H9 (cell line): ENCODE data around the gene TP53. TPM values are rescaled to one million over a fixed set of nuclear protein-coding genes. Genes with fewer than 3 reads are reported as not detected.

Source experiments
- DNase-seq: peaks from one replicate; pipeline ENCODE4 v3.0.0-alpha.2; 2017
- H2AFZ ChIP-seq: one replicate; pipeline ENCODE4 v1.6.1; 2013; ENCODE audit warnings: mild to moderate bottlenecking, low read length, control low read depth, moderate library complexity
- H2AK5ac ChIP-seq: 2 replicates; pipeline ENCODE4 v1.6.1; 2013; ENCODE audit warnings: low read length, control low read depth, mixed read lengths; ENCODE audit not compliant: insufficient read length
- H2BK120ac ChIP-seq: one replicate; pipeline ENCODE4 v1.6.1; 2013; ENCODE audit warnings: low read depth, mild to moderate bottlenecking, low read length, control low read depth, inconsistent platforms; ENCODE audit not compliant: poor library complexity, severe bottlenecking
- H2BK12ac ChIP-seq: 2 replicates; pipeline ENCODE4 v1.6.1; 2013; ENCODE audit warnings: low read length, control low read depth, mixed read lengths, low read depth; ENCODE audit not compliant: insufficient read length
- H2BK15ac ChIP-seq: 2 replicates; pipeline ENCODE4 v1.6.1; 2013; ENCODE audit warnings: low read depth, low read length, control low read depth
- H2BK20ac ChIP-seq: one replicate; pipeline ENCODE4 v1.6.1; 2013; ENCODE audit warnings: low read depth, mild to moderate bottlenecking, low read length, control low read depth, inconsistent platforms; ENCODE audit not compliant: poor library complexity, severe bottlenecking
- H2BK5ac ChIP-seq: 2 replicates; pipeline ENCODE4 v1.6.1; 2013; ENCODE audit warnings: low read length, control low read depth, mixed read lengths; ENCODE audit not compliant: insufficient read length
- H3K14ac ChIP-seq: 2 replicates; pipeline ENCODE4 v1.6.1; 2013; ENCODE audit warnings: low read length, control low read depth; ENCODE audit not compliant: insufficient read depth
- H3K18ac ChIP-seq: 2 replicates; pipeline ENCODE4 v1.6.1; 2013; ENCODE audit warnings: low read depth, mild to moderate bottlenecking, mixed read lengths, low read length, control low read depth; ENCODE audit not compliant: insufficient read length
- H3K23ac ChIP-seq: 2 replicates; pipeline ENCODE4 v1.6.1; 2013; ENCODE audit warnings: low read length, control low read depth, mixed read lengths, low read depth; ENCODE audit not compliant: insufficient read length
- H3K23me2 ChIP-seq: 2 replicates; pipeline ENCODE4 v1.6.1; 2013; ENCODE audit warnings: low read depth, mild to moderate bottlenecking, mixed read lengths, low read length, control low read depth; ENCODE audit not compliant: insufficient read length, poor library complexity, severe bottlenecking
- H3K27ac ChIP-seq: 2 replicates; pipeline ENCODE4 v1.5.1; 2013; ENCODE audit warnings: low read length, control low read depth, mixed read lengths, low read depth; ENCODE audit not compliant: insufficient read length
- H3K27me3 ChIP-seq: 2 replicates; pipeline ENCODE4 v1.6.1; 2013; ENCODE audit warnings: low read length, control low read depth, inconsistent platforms; ENCODE audit not compliant: insufficient read depth
- H3K4ac ChIP-seq: 2 replicates; pipeline ENCODE4 v1.6.1; 2013; ENCODE audit warnings: low read depth, mild to moderate bottlenecking, control low read depth, inconsistent platforms, low read length, moderate library complexity
- H3K4me1 ChIP-seq: 2 replicates; pipeline ENCODE4 v1.6.1; 2013; ENCODE audit warnings: low read length, control low read depth, inconsistent platforms; ENCODE audit not compliant: insufficient read depth
- H3K4me2 ChIP-seq: 2 replicates; pipeline ENCODE4 v1.6.1; 2013; ENCODE audit warnings: low read length, control low read depth, mixed read lengths; ENCODE audit not compliant: insufficient read length, insufficient read depth
- H3K56ac ChIP-seq: 2 replicates; pipeline ENCODE4 v1.6.1; 2013; ENCODE audit warnings: low read depth, mild to moderate bottlenecking, mixed read lengths, low read length, control low read depth; ENCODE audit not compliant: insufficient read length
- H3K79me1 ChIP-seq: 2 replicates; pipeline ENCODE4 v1.6.1; 2013; ENCODE audit warnings: low read depth, mild to moderate bottlenecking, moderate library complexity, low read length, control low read depth, inconsistent platforms; ENCODE audit not compliant: insufficient read depth, poor library complexity, severe bottlenecking
- H3K79me2 ChIP-seq: 2 replicates; pipeline ENCODE4 v1.6.1; 2013; ENCODE audit warnings: low read length, control low read depth, inconsistent platforms; ENCODE audit not compliant: insufficient read depth
- H3K9ac ChIP-seq: 2 replicates; pipeline ENCODE4 v1.6.1; 2013; ENCODE audit warnings: low read length, control low read depth, mixed read lengths; ENCODE audit not compliant: insufficient read length; ENCODE audit errors: extremely low read depth
- H3K9me3 ChIP-seq: one replicate; pipeline ENCODE4 v1.6.1; 2013; ENCODE audit warnings: low read depth, low read length, inconsistent platforms; ENCODE audit not compliant: control insufficient read depth
- H3T11ph ChIP-seq: one replicate; pipeline ENCODE4 v1.6.1; 2013; ENCODE audit warnings: mild to moderate bottlenecking, low read length, control low read depth, inconsistent platforms
- H4K20me1 ChIP-seq: one replicate; pipeline ENCODE4 v1.6.1; 2013; ENCODE audit not compliant: control insufficient read depth, insufficient read length, insufficient read depth
- H4K5ac ChIP-seq: 2 replicates; pipeline ENCODE4 v1.6.1; 2013; ENCODE audit warnings: low read depth, mild to moderate bottlenecking, mixed read lengths, low read length, control low read depth; ENCODE audit not compliant: insufficient read length
- H4K8ac ChIP-seq: replicated peaks from 2 replicates; pipeline ENCODE4 v1.6.1; 2013; ENCODE audit warnings: low read length, control low read depth, mixed read lengths, low read depth; ENCODE audit not compliant: insufficient read length
- H4K91ac ChIP-seq: 2 replicates; pipeline ENCODE4 v1.6.1; 2013; ENCODE audit warnings: low read depth, mild to moderate bottlenecking, moderate library complexity, mixed read lengths, low read length, control low read depth; ENCODE audit not compliant: insufficient read length
- H3K27ac Mint-ChIP-seq, 3 experiments: 2 replicates in 2 of 3; 3 replicates in 1 of 3; pipeline ENCODE4 v1.8.0; 2020 to 2021; ENCODE audit warnings: mixed read lengths in 3 of 3, mild to moderate bottlenecking in 1 of 3, moderate library complexity in 1 of 3
- H3K27me3 Mint-ChIP-seq: 2 replicates; pipeline ENCODE4 v1.8.0; 2021; ENCODE audit warnings: low read depth, mild to moderate bottlenecking, moderate library complexity, mixed read lengths
- H3K36me3 Mint-ChIP-seq, 3 experiments: 2 replicates in 2 of 3; 3 replicates in 1 of 3; pipeline ENCODE4 v1.8.0; 2020 to 2021; ENCODE audit warnings: low read depth in 3 of 3, mixed read lengths in 3 of 3; ENCODE audit not compliant: insufficient read depth in 1 of 3
- H3K4me1 Mint-ChIP-seq, 2 experiments: 2 replicates each; pipeline ENCODE4 v1.8.0; 2020; ENCODE audit warnings: mixed read lengths in 2 of 2
- H3K4me3 Mint-ChIP-seq, 2 experiments: 2 replicates in 1 of 2; 3 replicates in 1 of 2; pipeline ENCODE4 v1.8.0; 2020 to 2021; ENCODE audit warnings: mild to moderate bottlenecking in 2 of 2, mixed read lengths in 2 of 2, moderate library complexity in 1 of 2
- H3K9me3 Mint-ChIP-seq, 2 experiments: 2 replicates in 1 of 2; 3 replicates in 1 of 2; pipeline ENCODE4 v1.8.0; 2020; ENCODE audit warnings: mild to moderate bottlenecking in 2 of 2, mixed read lengths in 2 of 2, moderate library complexity in 1 of 2
- CTCF ChIP-seq: fragments of 200-600 bp; sonication (generic); conservative IDR thresholded peaks from 3 replicates; pipeline ENCODE4 v1.8.0; 2021; ENCODE audit warnings: antibody characterized with exemption, mild to moderate bottlenecking
- WGBS: extraction: QIAGEN DNeasy Blood & Tissue Kit; methylation state at CpG from one replicate; pipeline ENCODE4 v1.1.7; 2013; ENCODE audit warnings: missing lambda C conversion rate, low lambda C conversion rate, mixed read lengths; ENCODE audit not compliant: insufficient read length; ENCODE audit errors: extremely low coverage; 5-methylcytosine and 5-hydroxymethylcytosine counted together
- total RNA-seq: library from RNA; stranded (reverse); gene quantifications from 2 replicates; pipeline ENCODE4 v1.2.1, GENCODE V29; 2021

The TP53 gene
- total RNA-seq, 1 experiment from 2014 or later = 163 TPM

GRCh38 chr17:7687908-7688807 lies 868 bp upstream of the TP53 start, which contains the start of gene WRAP53:
TSS of gene WRAP53 (plus strand) at chr17:7688477. CDS start at chr17:7688649, 172 bp downstream.
- Mint-ChIP-seq H3K4me1 (peaks cover 25 to 26% of the 10 kb centered on the region in 2 experiments), H3K9me3 (no peaks in the 10 kb centered on the region; a peak in 1 of 5 replicates), H3K36me3 (peaks cover 20 to 43% (median 35%) of the 10 kb centered on the region in 3 experiments), H3K27ac (peak within 1 kb of the TSS; percentile 100), H3K4me3 (peak within 1 kb of the TSS; percentile 94 to 97), H3K27me3 (no peaks in the 10 kb centered on the region)
- Histone ChIP-seq H3K79me2 (peaks cover 25% of the 10 kb centered on the region), H3K4me1 (no peaks in the 10 kb centered on the region; the same call in 1 of the 2 replicates), H4K91ac (no peak within 1 kb of the TSS), H3K9ac (peak within 1 kb of the TSS; percentile 98), H3K27ac (peak within 1 kb of the TSS; percentile 90), H3K23ac (no peak within 1 kb of the TSS), H4K8ac (peak within 1 kb of the TSS; percentile 61), H3K56ac (no peak within 1 kb of the TSS), H4K5ac (peak within 1 kb of the TSS; percentile 92), H3K79me1 (no peaks in the 10 kb centered on the region), H3K4me2 (peak within 1 kb of the TSS; percentile 87), H2BK20ac (no peak within 1 kb of the TSS), H4K20me1 (no peaks in the 10 kb centered on the region), H2AK5ac (no peak within 1 kb of the TSS), H3K4ac (no peak within 1 kb of the TSS), H3K9me3 (no peaks in the 10 kb centered on the region), H3T11ph (no peak within 1 kb of the TSS), H2AFZ (peak within 1 kb of the TSS; percentile 65), H2BK12ac (no peak within 1 kb of the TSS), H3K27me3 (no peaks in the 10 kb centered on the region), H3K18ac (peak within 1 kb of the TSS; percentile 66), H2BK15ac (no peak within 1 kb of the TSS), H2BK120ac (no peak within 1 kb of the TSS), H3K23me2 (peaks cover 18% of the 10 kb centered on the region), H3K14ac (peak within 1 kb of the TSS; percentile 54; the same call in 1 of the 2 replicates), H2BK5ac (peak within 1 kb of the TSS; percentile 87)
- TF ChIP-seq CTCF = peak; percentile 100
- no CpG with 5 or more reads among the region's 51 CpGs for WGBS
- peak; percentile 100 for DNase-seq
